Activated naive CD8-positive, alpha-beta T cell treated with anti-CD3 and anti-CD28 coated beads, Interleukin-2, amount 50 U/mL, for 16 hours (primary cell): Measurements from ENCODE around the gene ITPRID1.
"Not testable (repeated sequence)": the region's sequence is repeated elsewhere in the genome, so short reads cannot be mapped to it uniquely, and the experiment has no call there.

Experiments
- DNase-seq: peaks from one replicate; pipeline ENCODE4 v3.0.0-alpha.2; 2020; ENCODE audit warnings: low read depth, low spot score

Gene ITPRID1

GRCh38 chr7:31513790-31514189 lies at the start of gene ITPRID1:
TSS of gene ITPRID1 (plus strand) at chr7:31514090. CDS start at chr7:31553025, 38,935 bp downstream.
- no peak for DNase-seq

GRCh38 chr7:31464601-31465000 lies 49.3 kb upstream of the ITPRID1 start:
- no peak for DNase-seq

- DNase-seq: no peak
These were observed 48.6 kb upstream of the ITPRID1 start for GRCh38 chr7:31465285-31465684.

- no peak for DNase-seq
These were observed 47.9 kb upstream of the ITPRID1 start for GRCh38 chr7:31466036-31466435.

GRCh38 chr7:31470883-31471282 lies 43.0 kb upstream of the ITPRID1 start:
- DNase-seq: not testable (repeated sequence)

GRCh38 chr7:31475368-31475767 lies 38.5 kb upstream of the ITPRID1 start:
- no peak for DNase-seq

GRCh38 chr7:31476073-31476745 lies 37.7 kb upstream of the ITPRID1 start:
- DNase-seq: no peak

- no peak for DNase-seq
These were observed 36.8 kb upstream of the ITPRID1 start for GRCh38 chr7:31476941-31477677.

- DNase-seq: no peak
These were observed 35.9 kb upstream of the ITPRID1 start for GRCh38 chr7:31478018-31478417.

- no peak for DNase-seq
These were observed 35.2 kb upstream of the ITPRID1 start for GRCh38 chr7:31478721-31479120.

GRCh38 chr7:31487071-31487470 lies 26.8 kb upstream of the ITPRID1 start:
- DNase-seq: no peak

- DNase-seq: no peak
These were observed 26.4 kb upstream of the ITPRID1 start for GRCh38 chr7:31487476-31487875.

GRCh38 chr7:31488562-31489203 lies 25.2 kb upstream of the ITPRID1 start:
- DNase-seq: no peak

- DNase-seq: no peak
These were observed 23.0 kb upstream of the ITPRID1 start for GRCh38 chr7:31490796-31491314.

- DNase-seq: no peak
These were observed 21.8 kb upstream of the ITPRID1 start for GRCh38 chr7:31492086-31492485.

- DNase-seq: no peak
These were observed 20.1 kb upstream of the ITPRID1 start for GRCh38 chr7:31493714-31494181.

- DNase-seq: no peak
These were observed 19.5 kb upstream of the ITPRID1 start for GRCh38 chr7:31494421-31494820.

GRCh38 chr7:31495653-31496052 lies 18.2 kb upstream of the ITPRID1 start:
- no peak for DNase-seq

- no peak for DNase-seq
These were observed 16.4 kb upstream of the ITPRID1 start for GRCh38 chr7:31497516-31497915.

- DNase-seq: no peak
These were observed 13.2 kb upstream of the ITPRID1 start for GRCh38 chr7:31500656-31501055.

GRCh38 chr7:31508823-31509222 lies 5.1 kb upstream of the ITPRID1 start:
- no peak for DNase-seq

GRCh38 chr7:31512166-31512565 lies 1.7 kb upstream of the ITPRID1 start:
- DNase-seq: no peak
